ENCODE data around the gene BAZ1A.

The BAZ1A gene

DNA sequence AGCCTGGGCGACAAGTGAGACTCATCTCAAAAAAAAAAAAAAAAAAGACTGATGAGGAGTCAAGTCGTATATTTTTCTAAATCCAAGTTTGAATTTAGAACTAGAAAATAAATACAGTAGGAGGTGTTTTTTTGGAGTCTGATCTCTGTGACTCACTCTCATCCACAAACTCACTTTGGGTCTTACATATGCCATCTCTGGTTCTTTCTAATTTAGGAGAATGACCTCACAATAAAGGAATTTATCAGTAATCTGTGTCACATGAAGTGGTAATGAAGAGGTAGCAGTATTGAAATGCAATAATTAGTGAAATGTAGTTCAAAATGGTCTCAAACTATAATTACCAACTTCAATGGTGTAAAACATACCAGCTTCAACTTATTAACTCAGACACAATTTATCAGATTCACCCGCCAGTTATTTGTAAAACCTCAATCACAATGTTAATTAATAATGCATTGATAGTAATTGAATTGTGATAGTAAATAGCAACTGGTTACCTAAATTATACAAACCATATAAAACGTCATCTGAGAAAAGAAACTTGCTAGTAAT is 156.3 kb downstream of the BAZ1A start:
- DNase-seq (ENCODE audit: low spot score): no peak

DNA sequence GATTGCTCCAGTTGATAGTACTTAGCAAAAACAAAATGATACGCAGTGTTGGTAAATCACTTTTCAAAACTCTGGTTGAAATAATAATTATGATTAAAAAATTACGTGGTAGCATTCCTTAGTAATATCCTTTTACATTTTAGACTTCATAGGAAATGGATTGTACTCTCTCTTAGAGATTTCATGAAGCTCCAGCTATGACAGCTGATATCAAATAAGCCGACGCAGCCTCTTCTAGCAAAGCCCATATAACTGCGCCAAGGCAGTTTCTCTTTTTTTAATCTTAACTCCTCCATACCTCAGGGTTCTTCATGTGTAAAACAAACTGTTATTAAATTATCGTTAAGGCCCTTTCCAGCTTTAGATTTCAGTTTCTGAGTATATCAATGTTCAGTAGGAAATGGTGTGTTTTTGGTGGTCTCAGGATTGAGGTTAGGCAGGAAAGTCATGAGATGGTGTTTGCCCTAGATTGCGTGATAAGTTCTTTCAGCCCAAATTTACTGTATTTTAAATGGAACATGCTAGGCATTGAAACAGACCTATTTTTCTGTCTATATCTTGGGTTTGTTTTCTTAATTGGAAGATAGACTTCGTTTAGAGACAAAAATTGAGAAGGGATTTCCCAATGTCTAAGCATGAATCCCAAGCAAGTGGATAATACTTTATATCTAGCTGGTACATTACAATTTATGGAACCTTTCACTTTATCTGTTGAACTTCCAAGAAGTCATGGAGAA is 159.9 kb downstream of the BAZ1A start:
- no peak for DNase-seq (ENCODE audit: low spot score)

DNA sequence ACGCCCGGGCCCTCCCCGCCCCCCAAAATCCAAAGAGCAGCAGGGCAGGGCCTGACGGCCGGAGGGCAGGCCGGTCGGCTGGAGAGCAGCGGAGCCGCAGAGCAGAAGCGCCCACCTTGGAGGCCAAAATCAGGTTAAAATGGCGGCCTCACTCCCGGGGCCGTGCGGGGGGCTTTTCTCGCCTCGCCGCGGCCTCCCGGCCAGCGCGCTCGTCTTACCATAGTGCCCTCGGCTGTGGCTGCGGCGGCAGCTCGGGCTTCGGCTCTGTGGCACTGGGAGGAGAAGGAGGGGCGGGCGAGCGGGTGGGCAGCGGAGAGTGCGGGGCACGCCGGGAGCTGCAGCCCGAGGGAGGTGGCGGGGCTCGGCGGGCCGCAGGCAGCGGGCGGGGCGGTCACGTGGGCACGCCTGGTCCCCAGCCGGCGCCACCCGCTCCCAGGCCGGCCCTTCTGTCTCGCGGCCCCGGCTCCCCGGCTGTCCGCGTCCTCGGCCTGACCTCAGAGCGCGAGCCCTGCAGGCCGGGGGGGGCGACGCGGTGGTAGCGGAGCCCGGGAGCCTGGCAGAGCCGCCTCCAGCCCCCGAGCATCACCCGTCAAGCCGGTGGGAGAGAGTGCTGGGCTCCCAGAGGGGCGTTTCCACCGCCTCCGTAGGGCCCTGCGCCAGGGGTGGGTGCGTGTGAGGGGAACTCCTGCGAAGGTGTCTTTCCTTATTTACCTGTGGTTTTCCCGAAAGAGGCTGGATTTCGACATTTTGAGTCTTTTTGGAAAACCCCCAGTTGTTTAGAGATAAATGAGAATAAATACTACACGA is 160.6 kb downstream of the BAZ1A start, which contains the start of gene CFL2:
CFL2 (minus strand) TSS at position 274 of the 807 bp plus-strand sequence; CDS start at position 221, 53 bp downstream.
- peak; percentile 85 for DNase-seq (ENCODE audit: low spot score)

DNA sequence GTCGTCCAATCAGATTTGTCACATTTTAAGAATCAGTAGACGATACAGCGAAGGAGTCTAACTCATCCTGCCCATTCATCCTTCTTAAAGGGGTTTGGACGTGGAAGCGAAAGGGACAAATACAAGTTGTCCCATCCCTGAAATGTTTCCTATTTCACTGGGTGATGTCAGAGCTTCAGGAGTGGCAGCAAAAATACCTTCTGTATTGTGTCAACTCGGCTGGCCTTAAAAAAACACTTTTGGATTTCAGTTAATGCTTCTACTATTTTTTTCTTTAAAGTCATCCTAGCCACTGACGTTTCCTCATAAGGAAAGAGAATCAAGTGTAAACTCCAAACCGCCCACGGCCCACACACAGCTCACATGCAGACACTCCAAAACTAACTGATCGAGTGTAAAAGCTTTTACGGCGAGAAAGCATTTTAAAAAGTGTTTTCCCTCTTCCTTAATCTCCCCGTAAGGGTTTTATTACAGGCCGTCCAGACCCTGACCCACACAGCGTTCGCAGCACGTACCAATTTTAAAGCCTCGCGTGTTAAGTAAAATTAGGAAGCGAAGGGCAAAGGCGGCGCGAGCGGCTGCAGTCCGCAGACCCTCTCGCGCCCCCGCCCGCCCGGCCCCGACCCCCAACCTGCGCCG is 161.4 kb downstream of the BAZ1A start:
- no peak for DNase-seq (ENCODE audit: low spot score)

DNA sequence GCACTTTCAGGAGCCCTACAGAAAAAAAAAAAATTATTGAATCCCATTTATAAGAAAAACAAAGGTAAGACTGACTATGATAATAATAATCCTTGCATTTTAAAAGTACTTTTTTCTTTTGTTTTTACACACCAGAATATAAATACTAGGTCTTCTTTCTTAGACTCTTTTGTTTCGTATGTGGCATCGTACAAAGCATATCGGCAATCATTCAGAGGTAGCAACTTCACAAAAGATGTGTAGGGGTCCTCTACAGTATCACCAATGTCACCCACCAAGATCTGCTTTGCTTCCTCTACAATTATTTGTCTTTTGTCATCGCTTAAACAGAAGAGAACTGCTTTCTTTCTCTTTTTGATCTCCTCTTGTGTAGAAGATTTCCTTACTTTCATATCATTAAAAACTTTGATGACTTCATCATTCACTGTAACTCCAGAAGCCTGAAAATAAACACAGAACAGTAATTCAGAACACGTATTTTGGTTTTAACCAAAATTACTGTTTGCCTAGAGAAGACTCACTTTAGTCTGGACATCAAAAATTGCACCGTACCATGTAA is 162.0 kb downstream of the BAZ1A start:
- no peak for DNase-seq (ENCODE audit: low spot score)

DNA sequence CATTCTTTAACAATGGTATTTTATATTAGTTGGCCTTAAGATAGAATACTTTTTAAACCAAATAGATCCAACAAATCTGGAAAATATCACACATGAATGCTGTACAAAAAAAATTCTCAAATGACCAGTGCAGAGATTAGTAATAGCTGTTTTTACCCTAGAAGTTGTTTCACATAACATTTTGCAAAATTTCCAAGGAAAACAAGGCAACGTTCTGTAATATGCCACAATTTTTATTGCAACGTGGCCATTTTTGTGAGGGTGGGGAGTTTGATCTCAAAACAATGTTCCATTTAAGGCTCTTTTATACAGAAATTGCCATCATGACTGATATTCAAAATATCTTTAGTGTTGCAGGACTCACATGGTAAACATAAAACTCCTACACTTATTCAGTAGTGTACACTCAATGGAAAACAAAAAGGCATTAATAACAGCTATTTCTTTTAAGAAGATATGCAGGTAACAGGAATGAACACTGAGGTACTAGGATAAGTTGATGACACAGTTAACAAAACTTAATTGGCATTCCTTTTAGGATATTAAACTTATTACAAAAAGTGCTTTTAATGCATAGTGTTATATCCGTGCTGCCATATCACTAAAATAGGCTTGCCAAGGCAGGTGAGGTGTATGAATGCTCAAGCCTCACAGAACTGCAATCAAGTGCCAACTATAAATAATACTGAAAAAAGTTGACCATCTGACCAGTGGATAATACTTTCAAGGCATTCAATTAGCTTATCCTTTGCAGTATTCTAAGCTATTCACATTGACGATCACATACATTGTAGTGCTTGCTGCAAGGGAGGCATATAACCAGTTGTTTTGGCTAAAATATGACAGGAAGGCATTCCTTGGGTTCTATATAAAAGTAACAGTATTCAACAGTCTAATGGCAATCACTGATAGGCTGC is 163.1 kb downstream of the BAZ1A start:
- DNase-seq (ENCODE audit: low spot score): no peak

DNA sequence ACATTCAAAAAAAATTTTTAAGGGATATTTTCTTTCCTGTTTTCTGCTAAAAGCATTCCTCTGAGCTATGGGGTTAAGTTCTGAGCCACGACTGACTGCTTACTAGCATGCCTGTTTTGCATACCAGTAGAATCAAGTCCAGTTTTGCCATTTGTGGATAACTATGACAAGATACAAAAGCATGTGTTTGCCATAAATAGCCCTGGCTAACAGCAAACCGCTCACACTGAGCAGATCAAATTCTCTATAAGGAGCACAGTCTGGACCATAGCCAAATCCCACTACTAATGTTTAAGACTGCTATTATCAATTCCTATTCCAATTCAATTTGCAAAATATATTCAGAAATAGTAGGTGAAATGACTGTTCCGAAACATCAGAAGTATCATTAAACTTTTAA is 164.0 kb downstream of the BAZ1A start:
- no peak for DNase-seq (ENCODE audit: low spot score)

DNA sequence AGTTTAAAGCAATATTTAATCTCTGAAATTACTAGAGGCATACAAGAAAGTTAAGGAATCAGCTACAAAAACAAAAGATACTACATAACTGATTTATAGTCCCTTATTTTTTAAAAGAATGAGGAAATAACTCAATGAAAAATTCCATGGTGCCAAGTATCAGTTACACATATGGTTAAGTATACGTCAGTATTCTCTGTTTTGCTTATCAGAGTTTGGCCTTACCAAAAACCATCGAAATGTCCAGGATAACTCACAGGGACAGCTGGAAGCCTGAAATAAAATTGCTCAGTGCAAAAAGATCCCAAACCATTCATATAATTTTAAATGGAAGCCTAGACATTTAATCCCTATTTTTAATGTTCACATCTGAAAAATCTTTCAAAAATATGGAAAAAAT is 164.4 kb downstream of the BAZ1A start:
- DNase-seq (ENCODE audit: low spot score): no peak

DNA sequence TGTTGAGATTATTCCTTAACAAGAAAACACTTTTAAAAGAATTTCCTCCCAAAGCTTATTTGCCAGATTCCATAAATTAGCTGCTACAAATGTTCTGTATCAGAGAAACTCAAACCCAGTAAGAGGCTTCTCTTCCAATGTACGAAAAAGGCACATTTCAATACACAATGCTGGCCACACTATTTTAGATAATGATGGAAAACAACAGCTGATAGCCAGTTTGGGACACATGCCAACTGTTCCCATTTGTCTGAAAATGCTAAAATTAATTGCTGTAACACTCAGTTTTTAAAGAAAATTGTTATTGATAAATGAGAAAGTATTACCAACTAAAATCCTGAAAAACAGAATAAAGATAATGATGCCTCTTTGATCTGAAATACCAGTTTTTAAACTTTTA is 165.2 kb downstream of the BAZ1A start:
- no peak for DNase-seq (ENCODE audit: low spot score)

DNA sequence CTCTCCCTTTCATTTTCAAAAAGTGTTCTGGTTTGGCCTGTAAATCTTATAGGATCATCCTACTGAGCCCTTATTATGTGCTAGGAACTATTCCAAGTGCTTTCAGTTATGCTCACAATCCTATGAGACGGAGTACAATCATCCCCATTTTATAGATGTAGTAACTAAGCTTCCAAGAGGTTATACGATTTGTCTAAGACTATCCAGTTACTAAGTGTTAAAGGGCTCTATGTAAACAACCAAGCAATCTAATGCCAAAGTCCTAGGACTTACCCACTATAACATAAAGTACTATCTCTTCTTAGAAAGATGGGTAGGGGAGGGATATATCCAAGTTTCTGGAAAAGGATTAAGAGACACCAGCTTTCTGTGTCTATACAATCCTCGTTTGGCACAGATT is 167.4 kb downstream of the BAZ1A start:
- no peak for DNase-seq (ENCODE audit: low spot score)
